Measurements from ENCODE around the gene CNKSR1.

DNA sequence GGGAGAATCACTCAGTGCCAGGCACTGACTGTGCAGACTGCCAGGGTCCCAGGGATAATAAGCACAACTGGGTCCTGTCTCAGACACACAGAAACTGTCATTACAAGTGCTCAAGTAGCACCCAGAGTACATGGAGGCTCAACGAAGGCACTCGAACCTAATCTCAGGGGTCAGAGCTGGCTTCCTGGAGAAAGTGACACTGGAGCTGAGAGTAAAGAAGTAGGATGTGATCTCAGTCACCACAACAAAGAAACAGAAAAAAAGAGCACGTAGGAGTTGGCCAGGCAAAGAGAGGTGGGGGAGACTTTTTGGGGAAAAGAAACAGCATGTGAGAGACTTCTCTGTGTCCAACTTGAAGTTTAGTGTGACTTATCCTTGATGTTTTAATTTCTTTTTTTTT is 14.4 kb downstream of the CNKSR1 start:
- TF ChIP-seq, protein P1, sequence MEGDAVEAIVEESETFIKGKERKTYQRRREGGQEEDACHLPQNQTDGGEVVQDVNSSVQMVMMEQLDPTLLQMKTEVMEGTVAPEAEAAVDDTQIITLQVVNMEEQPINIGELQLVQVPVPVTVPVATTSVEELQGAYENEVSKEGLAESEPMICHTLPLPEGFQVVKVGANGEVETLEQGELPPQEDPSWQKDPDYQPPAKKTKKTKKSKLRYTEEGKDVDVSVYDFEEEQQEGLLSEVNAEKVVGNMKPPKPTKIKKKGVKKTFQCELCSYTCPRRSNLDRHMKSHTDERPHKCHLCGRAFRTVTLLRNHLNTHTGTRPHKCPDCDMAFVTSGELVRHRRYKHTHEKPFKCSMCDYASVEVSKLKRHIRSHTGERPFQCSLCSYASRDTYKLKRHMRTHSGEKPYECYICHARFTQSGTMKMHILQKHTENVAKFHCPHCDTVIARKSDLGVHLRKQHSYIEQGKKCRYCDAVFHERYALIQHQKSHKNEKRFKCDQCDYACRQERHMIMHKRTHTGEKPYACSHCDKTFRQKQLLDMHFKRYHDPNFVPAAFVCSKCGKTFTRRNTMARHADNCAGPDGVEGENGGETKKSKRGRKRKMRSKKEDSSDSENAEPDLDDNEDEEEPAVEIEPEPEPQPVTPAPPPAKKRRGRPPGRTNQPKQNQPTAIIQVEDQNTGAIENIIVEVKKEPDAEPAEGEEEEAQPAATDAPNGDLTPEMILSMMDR (conservative IDR thresholded peaks at IDR 0.05): no peak
- TF ChIP-seq ZFX (IDR thresholded peaks at IDR 0.05): no peak

Measured in C4-2B (cell line).